Measurements from ENCODE around the gene PPT2.

PPT2 gene

GRCh38 chr6:32115623-32116022, 38.3 kb upstream of the PPT2 start:
- H3K4me3 ChIP-seq (ENCODE audit: low read length): no peak overlapping the region
- no peak for DNase-seq (ENCODE audit: low read depth)
- no peak for TF ChIP-seq CTCF (IDR thresholded peaks at IDR 0.05; ENCODE audit: insufficient read depth, low read depth, low read length, missing control alignments)

- no peak overlapping the region for H3K4me3 ChIP-seq (ENCODE audit: low read length)
- no peak for DNase-seq (ENCODE audit: low read depth)
- no peak for TF ChIP-seq CTCF (IDR thresholded peaks at IDR 0.05; ENCODE audit: insufficient read depth, low read depth, low read length, missing control alignments)
Observed at GRCh38 chr6:32116674-32117073, 37.3 kb upstream of the PPT2 start.

- no peak for DNase-seq (ENCODE audit: low read depth)
- H3K4me3 ChIP-seq (ENCODE audit: low read length): no peak overlapping the region
- no peak for TF ChIP-seq CTCF (IDR thresholded peaks at IDR 0.05; ENCODE audit: insufficient read depth, low read depth, low read length, missing control alignments)
Observed at GRCh38 chr6:32117461-32117860, 36.5 kb upstream of the PPT2 start.

- H3K4me3 ChIP-seq (ENCODE audit: low read length): no peak overlapping the region
- TF ChIP-seq CTCF (IDR thresholded peaks at IDR 0.05; ENCODE audit: insufficient read depth, low read depth, low read length, missing control alignments): peak; percentile 95
- peak; percentile 89 for DNase-seq (ENCODE audit: low read depth)
Observed at GRCh38 chr6:32118782-32119628, 34.9 kb upstream of the PPT2 start.

- no peak for DNase-seq (ENCODE audit: low read depth)
- no peak for TF ChIP-seq CTCF (IDR thresholded peaks at IDR 0.05; ENCODE audit: insufficient read depth, low read depth, low read length, missing control alignments)
Observed at GRCh38 chr6:32120573-32121059, 33.3 kb upstream of the PPT2 start.

GRCh38 chr6:32123681-32124080, 30.3 kb upstream of the PPT2 start:
- no peak for DNase-seq (ENCODE audit: low read depth)
- no peak overlapping the region for H3K4me3 ChIP-seq (ENCODE audit: low read length)
- no peak for TF ChIP-seq CTCF (IDR thresholded peaks at IDR 0.05; ENCODE audit: insufficient read depth, low read depth, low read length, missing control alignments)

More at GRCh38 chr6:32120573-32121059, 33.3 kb upstream of the PPT2 start:
- H3K4me3 ChIP-seq (ENCODE audit: low read length): no peak overlapping the region

Data from epithelial cell of esophagus (primary cell).